NB4 (cell line): ENCODE measurements around the gene SERPINF2.

Experiments used
- DNase-seq: peaks from one replicate; pipeline ENCODE4 v3.0.0; 2010; ENCODE audit warnings: low read depth
- H3K4me3 ChIP-seq: one replicate; pipeline ENCODE4 v1.5.1; 2011; ENCODE audit warnings: mild to moderate bottlenecking, low read depth, low read length, moderate library complexity
- CTCF ChIP-seq: IDR thresholded peaks from one replicate; pipeline ENCODE4 v1.5.1; 2012; ENCODE audit warnings: low read depth, low read length
- MAX ChIP-seq: IDR thresholded peaks from 2 replicates; pipeline ENCODE4 v1.6.1; 2011; ENCODE audit warnings: low read depth, low read length
- MYC ChIP-seq: IDR thresholded peaks from 2 replicates; pipeline ENCODE4 v1.6.1; 2011; ENCODE audit warnings: low read depth, low read length
- POLR2A ChIP-seq: IDR thresholded peaks from 2 replicates; pipeline ENCODE4 v1.6.1; 2011; ENCODE audit warnings: mild to moderate bottlenecking; ENCODE audit not compliant: insufficient read length; ENCODE audit errors: extremely low read depth

The SERPINF2 gene

GRCh38 chr17:1724351-1724868 is 18.3 kb upstream of the SERPINF2 start, which contains the start of gene WDR81:
Gene WDR81 (plus strand): TSS chr17:1724704. CDS start chr17:1724960, 256 bp downstream.
- DNase-seq: peak; percentile 87
- peak within 1 kb of the TSS; percentile 62 for H3K4me3 ChIP-seq
- TF ChIP-seq MYC (peak; percentile 94), MAX (peak; percentile 99), CTCF (no peak)

GRCh38 chr17:1724869-1725641 is 17.6 kb upstream of the SERPINF2 start:
- TF ChIP-seq POLR2A (no peak), MAX (peak; percentile 37; the same call in 1 of the 2 replicates)
- peak; percentile 76 for DNase-seq

GRCh38 chr17:1725642-1726511 is 16.8 kb upstream of the SERPINF2 start:
- TF ChIP-seq POLR2A (no peak), MYC (no peak), CTCF (no peak), MAX (no peak)
- no peak for DNase-seq
- peak overlapping the region; percentile 62 for H3K4me3 ChIP-seq

More at GRCh38 chr17:1724869-1725641, 17.6 kb upstream of the SERPINF2 start:
- H3K4me3 ChIP-seq: peak overlapping the region; percentile 62

- H3K4me3 ChIP-seq: no peak overlapping the region
- no peak for DNase-seq
- TF ChIP-seq MAX: no peak
- no peak for TF ChIP-seq CTCF
- TF ChIP-seq POLR2A: no peak
- no peak for TF ChIP-seq MYC
Measured at GRCh38 chr17:1726626-1727257, 15.9 kb upstream of the SERPINF2 start.

- DNase-seq: no peak
- TF ChIP-seq CTCF: no peak
- TF ChIP-seq MYC: no peak
- TF ChIP-seq POLR2A: no peak
- TF ChIP-seq MAX: no peak
- no peak overlapping the region for H3K4me3 ChIP-seq
Measured at GRCh38 chr17:1727258-1727789, 15.3 kb upstream of the SERPINF2 start.
